Activated naive CD8-positive, alpha-beta T cell treated with anti-CD3 and anti-CD28 coated beads, Interleukin-2, amount 50 U/mL, for 16 hours (primary cell): ENCODE data around the gene ATP5PD.
"Not testable (repeated sequence)": the region's sequence is repeated elsewhere in the genome, so short reads cannot be mapped to it uniquely, and the experiment has no call there.

Experiments used
- DNase-seq: peaks from one replicate; pipeline ENCODE4 v3.0.0-alpha.2; 2020; ENCODE audit warnings: low read depth, low spot score

Gene ATP5PD

GRCh38 chr17:75059369-75060345 lies 12.9 kb upstream of the ATP5PD start:
- no peak for DNase-seq

GRCh38 chr17:75051941-75052340 lies 5.2 kb upstream of the ATP5PD start:
- no peak for DNase-seq

GRCh38 chr17:75049706-75050105 lies 2.9 kb upstream of the ATP5PD start:
- DNase-seq = no peak

- DNase-seq = no peak
Measured at GRCh38 chr17:75049057-75049456, 2.3 kb upstream of the ATP5PD start.

- no peak for DNase-seq
Measured at GRCh38 chr17:75048249-75048878, 1.6 kb upstream of the ATP5PD start.

GRCh38 chr17:75047398-75048098 lies 779 bp upstream of the ATP5PD start:
- DNase-seq = no peak

GRCh38 chr17:75045946-75046406 lies 793 bp downstream of the ATP5PD start:
- not testable (repeated sequence) for DNase-seq

- no peak for DNase-seq
Measured at GRCh38 chr17:75044716-75045115, 2.1 kb downstream of the ATP5PD start.

GRCh38 chr17:75043789-75044188 lies 3.0 kb downstream of the ATP5PD start:
- DNase-seq = not testable (repeated sequence)

GRCh38 chr17:75041656-75042280 lies 5.0 kb downstream of the ATP5PD start:
- DNase-seq = no peak

GRCh38 chr17:75039238-75039637 lies 7.5 kb downstream of the ATP5PD start:
- no peak for DNase-seq

GRCh38 chr17:75036643-75037268 lies 10.0 kb downstream of the ATP5PD start:
- peak; percentile 56 for DNase-seq

GRCh38 chr17:75034236-75034908 lies 12.4 kb downstream of the ATP5PD start:
- peak; percentile 88 for DNase-seq

GRCh38 chr17:75033346-75034235 lies 13.2 kb downstream of the ATP5PD start:
- DNase-seq = peak; percentile 83

GRCh38 chr17:75032720-75033280 lies 14.0 kb downstream of the ATP5PD start:
- no peak for DNase-seq

GRCh38 chr17:75031972-75032719 lies 14.6 kb downstream of the ATP5PD start:
- DNase-seq = no peak

GRCh38 chr17:75030161-75030560 lies 16.6 kb downstream of the ATP5PD start:
- no peak for DNase-seq

GRCh38 chr17:75026650-75027049 lies 20.1 kb downstream of the ATP5PD start:
- not testable (repeated sequence) for DNase-seq

- not testable (repeated sequence) for DNase-seq
Measured at GRCh38 chr17:75025398-75025734, 21.4 kb downstream of the ATP5PD start.
